GM12891 (cell line): ENCODE results near the gene FBXW12.
"Not testable (repeated sequence)": the region's sequence is repeated elsewhere in the genome, so short reads cannot be mapped to it uniquely, and the experiment has no call there.

Experiments used
- PAX5 ChIP-seq: IDR thresholded peaks from 2 replicates; pipeline ENCODE4 v1.6.1; 2011; ENCODE audit warnings: low read length, moderate library complexity, mild to moderate bottlenecking; ENCODE audit not compliant: insufficient read depth, severe bottlenecking
- POLR2A ChIP-seq: IDR thresholded peaks from 2 replicates; pipeline ENCODE4 v1.6.1; 2011; ENCODE audit warnings: low read depth, low read length, control low read depth
- POLR2AphosphoS5 ChIP-seq: IDR thresholded peaks from 2 replicates; pipeline ENCODE4 v1.6.1; 2011; ENCODE audit warnings: low read depth, low read length, control low read depth
- POU2F2 ChIP-seq: IDR thresholded peaks from 2 replicates; pipeline ENCODE4 v1.6.1; 2011; ENCODE audit warnings: low read depth, mild to moderate bottlenecking, control low read depth, low read length, moderate library complexity
- SPI1 ChIP-seq: IDR thresholded peaks from 2 replicates; pipeline ENCODE4 v1.6.1; 2011; ENCODE audit warnings: low read depth, low read length, control low read depth
- TAF1 ChIP-seq: IDR thresholded peaks from 2 replicates; pipeline ENCODE4 v1.6.1; 2011; ENCODE audit warnings: low read depth, low read length, control low read depth

DNA sequence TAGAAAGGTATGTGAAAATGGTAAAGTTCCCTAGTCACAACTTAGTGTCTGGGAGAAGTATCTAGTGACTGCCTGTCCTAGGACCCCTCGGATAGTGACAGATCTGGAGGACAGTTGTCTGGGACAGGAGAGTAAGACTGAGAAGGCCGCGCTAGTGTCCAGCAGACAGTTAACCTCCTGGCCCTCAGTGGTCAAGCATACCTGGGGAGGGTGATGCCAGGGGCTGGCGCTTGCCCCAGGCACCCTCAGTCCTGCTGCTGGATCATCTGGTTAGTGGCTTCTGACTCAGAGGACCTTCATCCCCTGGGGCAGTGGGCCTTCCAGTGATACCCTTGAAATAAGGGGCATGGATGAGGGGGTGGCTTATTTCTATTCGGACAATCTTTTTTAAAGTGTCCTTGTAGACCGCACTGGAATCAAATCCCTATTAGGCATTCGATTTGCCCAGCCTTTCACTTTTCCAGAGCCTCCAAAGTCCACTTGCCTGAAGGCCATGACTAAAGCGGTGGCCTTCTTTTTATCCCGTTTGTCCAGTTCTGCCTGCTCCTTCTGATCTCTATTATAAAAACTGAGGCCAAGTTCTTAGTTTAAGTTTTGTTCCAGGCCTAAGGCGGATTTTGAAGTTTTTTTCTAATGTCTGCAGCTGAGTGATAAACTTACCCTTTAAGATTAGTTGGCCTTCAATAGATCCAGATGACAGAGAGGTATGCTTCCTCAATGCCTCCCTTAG lies 40.1 kb upstream of the FBXW12 start:
- not testable (repeated sequence) for TF ChIP-seq TAF1, POLR2AphosphoS5, POLR2A, SPI1, POU2F2, PAX5
